ENCODE data around the gene STRN.
"Not testable (repeated sequence)": the region's sequence is repeated elsewhere in the genome, so short reads cannot be mapped to it uniquely, and the experiment has no call there.

Gene STRN

DNA sequence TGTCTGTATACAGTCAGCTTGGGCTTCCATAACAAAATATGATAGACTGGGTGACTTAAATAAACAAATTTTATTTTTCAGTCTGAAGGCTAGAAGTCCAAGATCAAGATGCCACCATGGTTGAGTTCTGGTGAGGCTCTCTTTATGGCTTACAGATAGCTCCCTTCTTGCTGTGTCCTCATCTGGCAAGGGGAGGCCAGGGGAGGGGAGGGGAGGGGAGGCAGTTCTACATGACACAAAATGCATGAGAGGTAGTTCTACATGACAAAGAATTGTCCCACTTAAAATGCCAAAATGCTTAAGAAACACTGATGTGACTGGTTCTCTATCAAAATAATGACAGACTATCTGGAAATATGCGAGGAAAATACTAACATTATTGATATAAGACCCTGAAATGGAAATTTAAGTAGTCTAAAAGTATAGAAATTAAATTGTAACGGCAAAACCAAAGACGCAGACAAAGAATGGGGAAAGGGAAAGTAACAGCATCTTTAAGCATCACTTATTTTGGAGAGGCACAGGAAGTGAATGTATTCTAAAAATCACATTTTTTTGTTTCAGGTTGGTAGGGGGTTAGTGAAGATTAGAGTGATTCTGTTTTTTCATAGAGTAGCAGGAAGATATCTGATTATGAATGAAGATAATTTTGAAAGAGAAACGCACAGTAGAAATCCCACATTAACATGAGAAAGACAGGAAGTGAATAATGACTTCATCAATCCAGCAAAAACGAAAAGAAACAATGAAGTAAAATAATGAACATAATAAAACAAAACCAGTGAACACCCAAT, 131.4 kb downstream of the STRN start:
- no peak for DNase-seq

DNA sequence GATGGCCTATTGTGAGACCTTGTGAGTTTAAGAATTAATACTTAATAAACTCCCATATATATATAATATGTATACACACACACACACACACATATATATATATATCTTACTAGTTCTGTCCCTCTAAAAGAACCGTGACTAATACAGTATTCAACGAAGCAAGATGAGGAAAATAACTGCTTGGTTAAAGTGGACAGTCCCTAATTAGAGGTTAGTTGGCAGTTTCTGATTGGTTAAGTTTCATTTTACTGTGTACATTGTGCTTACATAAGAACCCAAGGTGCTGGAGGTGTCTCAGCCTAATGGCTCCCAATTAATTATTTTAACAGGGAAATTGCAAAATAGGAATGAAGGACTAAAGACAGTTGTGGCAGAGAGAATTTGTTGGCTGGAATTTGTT, 132.1 kb downstream of the STRN start:
- no peak for DNase-seq

DNA sequence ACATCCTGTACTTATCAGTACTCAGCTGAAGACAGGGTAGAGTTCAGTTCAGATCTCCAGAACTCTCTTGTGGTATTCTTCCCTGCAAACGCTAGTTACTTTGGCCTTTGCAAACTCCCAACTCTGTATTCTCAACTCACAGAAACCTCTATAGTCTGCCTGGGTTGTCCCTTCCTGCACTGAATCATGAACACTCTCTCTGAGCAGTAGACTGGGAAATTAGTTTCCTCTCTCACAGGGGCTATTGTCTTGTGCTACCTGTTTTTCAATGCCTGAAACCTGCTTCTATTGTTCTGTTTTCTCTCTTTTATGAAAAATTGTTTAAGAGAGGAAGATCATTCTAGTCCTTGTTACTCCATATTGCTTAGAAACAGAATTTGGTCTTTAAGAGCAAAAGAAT, 135.2 kb downstream of the STRN start:
- DNase-seq = no peak

DNA sequence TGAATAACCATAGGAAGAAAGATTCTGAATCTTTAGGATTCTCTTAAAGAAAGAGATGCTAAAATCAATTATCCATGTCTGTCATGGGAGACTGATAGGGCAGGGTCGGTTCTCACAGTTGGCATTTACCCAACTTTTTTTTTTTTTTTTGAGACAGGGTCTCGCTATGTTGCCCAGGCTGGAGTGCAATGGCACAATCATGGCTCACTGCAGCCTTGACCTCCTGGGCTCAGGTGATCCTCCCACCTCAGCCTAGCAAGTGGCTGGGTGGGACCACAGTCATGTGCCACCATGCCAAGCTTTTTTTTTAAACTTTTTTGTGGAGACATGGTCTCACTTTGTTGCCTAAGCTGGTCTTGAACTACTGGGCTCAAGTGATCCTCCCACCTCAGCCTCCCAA, 141.7 kb downstream of the STRN start:
- DNase-seq = not testable (repeated sequence)

DNA sequence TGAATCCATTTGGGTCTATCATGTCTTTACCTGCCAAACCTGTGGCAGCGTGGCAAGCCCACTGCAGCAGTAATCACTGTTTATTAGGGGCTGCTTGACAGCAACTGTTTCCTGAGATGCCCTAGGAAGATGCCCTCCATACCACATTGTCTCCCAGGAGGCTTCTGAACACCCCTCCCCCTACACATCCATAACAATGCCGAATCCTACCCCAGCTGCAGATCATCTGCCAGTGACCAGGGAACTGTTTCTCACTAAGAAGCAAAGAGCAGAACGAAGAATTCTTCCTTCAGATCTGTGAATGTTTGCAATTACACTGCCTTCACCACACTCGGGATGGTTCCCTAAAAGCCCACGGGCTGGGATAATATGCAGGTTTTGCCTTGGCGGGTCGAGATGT, 142.1 kb downstream of the STRN start:
- no peak for DNase-seq

DNA sequence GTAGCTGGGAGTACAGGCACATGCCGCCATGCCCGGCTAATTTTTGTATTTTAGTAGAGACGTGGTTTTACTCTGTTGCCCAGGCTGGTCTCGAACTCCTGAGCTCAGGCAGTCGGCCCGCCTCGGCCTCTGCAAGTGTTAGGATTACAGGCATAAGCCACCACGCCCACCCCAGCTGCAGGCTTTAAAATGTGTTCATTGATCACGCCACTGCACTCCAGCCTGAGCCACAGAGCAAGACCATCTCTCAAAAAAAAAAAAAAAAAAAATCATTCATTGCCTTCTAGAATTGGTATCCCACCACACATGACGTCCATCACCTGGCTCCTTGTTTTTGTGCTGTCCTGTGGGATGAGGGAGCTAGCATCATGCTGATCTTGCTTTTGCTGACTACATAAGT, 142.5 kb downstream of the STRN start:
- no peak for DNase-seq

DNA sequence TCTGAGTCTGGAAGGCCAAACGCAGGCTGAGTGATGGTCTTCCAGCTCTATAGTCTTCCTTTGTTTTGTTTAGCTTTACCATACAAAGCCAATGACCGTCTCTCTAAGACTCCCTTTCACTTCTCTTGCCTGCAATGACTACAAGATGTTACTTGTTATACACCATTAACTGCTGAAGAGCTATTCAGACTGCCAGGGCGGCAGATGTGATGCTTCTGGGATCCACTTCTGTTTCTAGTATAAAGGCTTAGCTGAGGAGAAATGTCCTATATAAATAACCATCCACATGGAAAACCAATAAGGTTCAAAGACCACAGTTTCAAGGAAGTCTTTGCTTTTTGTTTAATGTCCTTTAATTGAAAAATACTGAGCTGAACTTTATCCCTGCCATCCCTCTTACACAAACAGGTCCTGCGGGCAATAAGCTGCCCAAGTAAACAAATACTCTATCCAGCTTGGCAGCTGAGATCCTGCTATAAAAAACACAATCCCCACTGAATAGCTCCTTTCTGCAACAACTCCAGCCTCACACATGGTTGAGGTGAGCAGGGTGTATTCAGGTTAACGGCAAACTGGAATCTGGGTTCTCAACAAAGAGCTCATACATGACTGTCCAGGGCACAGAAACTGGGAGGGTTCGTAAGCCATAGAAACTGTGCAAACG, 145.3 kb downstream of the STRN start:
- no peak for DNase-seq

DNA sequence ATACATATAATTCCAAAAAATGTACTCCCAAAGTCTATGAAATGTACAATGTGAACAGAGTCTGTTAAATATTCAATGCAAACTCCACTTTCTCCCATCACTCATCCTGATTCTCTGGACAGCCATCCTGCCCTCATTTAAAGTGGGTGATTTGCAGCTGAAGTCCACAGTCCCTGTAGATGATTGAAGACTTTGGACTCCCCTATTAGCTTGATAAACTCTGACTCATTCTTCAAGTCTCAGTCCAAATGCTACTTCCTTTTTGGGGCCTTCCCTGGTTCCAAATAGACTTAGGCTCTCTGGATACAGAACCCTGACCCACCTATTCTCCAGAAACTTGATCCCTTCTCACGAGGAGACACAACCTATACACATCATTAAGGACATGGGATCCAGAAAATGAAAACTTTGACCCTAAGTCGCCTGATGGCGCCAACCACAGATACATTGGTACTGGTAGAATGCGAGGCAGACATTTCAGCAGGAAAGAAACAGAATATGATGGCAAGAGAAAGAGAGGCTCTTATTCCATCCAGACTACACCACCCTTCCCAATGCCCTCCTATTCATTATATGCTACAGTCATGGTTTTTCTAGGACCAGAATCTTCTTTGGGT, 147.1 kb downstream of the STRN start:
- no peak for DNase-seq

DNA sequence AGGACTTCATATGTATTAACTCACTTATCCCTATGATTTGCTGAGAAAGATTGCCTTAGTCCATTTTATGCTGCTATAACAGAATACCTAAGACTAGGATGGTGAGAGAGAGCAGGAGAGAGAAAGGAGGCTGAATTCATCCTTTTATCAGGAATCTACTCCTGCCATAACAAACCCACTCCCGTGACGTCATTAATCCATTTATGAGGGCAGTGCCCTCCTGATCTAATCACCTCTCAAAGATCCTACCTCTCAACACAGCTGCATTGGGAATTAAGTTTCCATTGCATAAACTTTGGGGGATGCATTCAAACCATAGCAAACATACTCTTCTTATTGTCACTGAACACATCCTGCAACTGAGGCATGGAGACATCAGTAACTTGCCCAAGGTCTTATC, 147.8 kb downstream of the STRN start:
- no peak for DNase-seq

DNA sequence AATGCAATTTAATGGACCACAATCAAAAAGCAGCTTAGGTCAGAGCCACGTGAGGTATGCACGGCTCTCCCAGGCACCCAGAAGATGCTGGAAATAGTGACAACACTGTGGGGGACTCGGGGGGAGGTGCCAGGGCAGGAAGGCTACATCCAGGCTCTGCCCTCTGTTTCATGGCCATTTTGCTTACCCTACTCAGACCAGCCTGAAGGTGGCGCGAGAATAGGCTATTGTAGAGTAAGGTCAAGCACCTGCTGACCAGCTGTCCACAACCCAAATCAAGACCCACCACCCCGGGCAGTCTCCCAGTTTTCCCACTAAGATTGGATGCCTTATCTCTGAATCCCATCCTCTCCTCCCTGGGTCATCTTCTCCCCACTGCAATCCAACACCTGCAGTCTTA, 154.1 kb downstream of the STRN start:
- no peak for DNase-seq

DNA sequence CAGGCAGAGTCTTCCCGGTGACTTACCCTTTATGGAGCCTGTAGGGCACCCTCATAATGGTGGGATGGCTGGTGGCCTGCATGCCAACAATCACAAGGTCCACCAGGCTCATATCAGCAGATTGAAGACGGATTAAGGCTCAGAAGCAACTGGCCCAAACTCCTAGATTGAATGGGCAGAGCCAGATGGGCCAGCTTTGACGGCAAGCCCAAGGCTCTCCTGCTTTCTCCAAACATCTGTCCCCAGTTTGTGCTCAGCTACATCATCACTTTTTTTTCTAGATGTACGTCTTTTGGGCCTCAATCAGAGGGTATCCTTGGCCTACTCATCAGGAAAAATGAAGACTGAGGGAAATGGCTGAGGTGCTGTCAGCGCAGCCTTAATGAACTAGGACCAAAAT, 155.3 kb downstream of the STRN start:
- no peak for DNase-seq

DNA sequence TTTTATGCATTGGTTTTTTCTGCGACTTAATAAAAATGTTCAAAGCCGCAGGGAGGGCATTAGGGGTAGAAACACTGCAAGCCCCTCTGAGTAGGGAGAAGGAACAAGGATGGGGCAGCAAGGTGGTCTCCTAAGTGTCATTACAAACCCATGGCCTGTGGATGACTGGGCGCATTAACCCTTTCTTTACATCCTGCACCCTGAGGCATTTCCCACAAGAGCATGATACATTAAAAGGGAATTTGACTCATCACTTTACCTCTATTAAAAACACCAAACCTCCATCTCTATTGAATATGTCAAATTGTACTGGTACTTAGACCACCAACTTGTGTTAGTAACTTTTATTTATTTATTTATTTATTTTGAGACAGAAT, 157.3 kb downstream of the STRN start:
- DNase-seq = no peak

DNA sequence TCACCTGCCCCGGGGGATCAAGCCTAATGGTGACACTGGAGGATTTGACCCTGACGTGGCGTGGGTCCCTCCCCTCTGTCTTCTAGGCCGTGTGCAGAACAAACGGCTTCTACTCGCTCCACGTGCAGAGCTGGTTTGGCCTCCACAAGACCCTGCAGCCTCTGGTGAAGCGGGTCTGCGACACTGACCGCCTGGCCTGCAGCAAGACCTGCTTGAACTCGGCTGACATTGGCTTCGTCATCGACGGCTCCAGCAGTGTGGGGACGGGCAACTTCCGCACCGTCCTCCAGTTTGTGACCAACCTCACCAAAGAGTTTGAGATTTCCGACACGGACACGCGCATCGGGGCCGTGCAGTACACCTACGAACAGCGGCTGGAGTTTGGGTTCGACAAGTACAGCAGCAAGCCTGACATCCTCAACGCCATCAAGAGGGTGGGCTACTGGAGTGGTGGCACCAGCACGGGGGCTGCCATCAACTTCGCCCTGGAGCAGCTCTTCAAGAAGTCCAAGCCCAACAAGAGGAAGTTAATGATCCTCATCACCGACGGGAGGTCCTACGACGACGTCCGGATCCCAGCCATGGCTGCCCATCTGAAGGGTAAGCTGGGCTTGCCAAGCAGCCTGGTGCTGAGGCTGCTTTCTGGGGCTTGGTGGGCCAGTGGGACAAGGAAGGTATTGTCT, 157.8 kb downstream of the STRN start:
- no peak for DNase-seq

DNA sequence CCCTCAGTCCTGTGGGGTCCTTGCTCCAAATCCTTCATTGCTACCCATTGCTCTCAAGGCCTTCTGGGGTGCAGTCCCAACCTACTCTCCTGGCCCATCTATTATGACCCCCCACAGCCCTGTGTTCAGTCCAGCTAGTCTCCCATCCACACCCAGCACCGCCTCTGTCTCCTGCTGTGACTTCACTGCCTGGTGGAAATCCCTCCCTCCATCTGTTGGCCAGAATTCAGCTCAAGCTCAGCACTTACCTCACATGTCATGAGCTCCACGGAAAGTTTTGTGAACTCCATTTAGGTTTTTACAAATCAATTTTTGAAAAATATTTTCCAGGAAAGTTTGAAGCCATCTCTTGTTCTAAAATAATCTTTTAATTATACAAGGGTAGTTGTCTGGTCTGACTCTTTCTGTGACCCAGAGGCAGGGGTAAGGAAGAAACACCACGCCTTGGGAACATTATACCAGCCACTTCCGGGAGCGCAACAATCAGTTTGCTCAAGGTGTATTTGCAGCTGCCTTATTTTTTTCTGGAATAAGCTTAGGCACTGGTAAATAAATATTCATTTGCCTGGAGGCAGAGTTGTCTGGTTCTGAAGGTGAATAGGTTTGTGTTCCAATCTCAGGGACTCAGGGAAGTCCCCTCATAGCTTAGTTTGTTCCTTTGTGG, 159.0 kb downstream of the STRN start:
- no peak for DNase-seq

DNA sequence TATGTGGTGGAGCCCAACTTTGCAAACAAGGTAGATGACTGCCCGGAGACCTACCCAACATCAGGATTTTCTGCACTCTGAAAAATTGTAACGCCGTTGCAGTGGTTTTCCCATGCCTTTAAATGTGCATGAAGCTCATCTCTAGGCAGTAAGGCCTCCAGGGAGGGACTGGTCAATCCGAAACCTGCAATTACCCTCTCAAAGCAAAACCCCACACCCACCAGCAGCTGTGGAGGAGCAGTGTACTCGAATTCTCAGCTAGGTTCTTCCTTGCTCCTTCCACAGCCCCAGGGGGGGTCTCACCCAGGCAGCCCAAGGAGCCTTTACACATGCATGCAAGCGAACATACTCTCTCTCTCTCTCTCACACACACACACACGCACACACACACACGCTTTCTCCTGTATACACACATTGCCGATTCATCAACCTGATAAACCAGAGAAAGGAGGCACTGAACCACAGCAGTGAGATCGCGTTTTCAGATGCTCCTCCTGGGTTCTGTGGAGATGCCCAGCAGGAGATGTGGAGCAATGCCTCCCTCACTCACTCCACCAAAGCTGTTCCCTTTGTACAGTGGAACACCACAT, 160.6 kb downstream of the STRN start:
- no peak for DNase-seq

DNA sequence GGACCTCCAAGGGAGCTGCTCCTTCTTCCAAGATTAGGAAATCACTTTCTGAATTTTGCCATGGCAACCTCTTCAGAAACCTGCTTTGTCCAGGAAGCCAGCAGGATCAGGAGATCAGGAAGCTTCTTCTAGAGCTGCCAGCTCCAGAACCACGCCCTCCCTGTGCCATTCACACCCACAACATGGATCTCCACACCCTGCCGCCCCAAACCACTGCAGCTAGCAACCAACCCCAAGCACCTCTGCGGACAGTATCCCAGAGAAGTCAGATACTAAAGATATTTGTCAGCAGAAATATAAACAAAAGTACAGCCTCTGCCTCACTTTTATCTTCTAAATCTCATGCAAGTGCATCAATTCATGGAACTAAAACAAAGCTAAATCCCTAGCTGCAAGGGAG, 163.4 kb downstream of the STRN start:
- no peak for DNase-seq

DNA sequence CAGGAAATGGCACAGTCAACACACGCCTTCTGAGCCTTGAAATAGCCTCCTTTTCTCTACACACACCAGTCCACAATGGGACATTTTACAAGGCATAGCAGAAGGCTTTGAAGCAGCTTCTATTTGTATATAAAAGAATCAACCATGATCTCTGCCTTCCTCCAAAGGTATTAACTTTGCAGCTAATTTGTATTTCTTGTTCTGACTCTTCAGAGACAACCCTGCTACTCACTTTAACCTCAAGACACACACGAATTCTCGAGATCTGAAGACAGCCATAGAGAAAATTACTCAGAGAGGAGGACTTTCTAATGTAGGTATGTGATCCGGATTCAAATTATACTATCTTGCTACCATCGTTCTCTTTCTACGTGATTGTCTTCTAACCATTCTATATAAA, 165.2 kb downstream of the STRN start:
- DNase-seq = no peak

DNA sequence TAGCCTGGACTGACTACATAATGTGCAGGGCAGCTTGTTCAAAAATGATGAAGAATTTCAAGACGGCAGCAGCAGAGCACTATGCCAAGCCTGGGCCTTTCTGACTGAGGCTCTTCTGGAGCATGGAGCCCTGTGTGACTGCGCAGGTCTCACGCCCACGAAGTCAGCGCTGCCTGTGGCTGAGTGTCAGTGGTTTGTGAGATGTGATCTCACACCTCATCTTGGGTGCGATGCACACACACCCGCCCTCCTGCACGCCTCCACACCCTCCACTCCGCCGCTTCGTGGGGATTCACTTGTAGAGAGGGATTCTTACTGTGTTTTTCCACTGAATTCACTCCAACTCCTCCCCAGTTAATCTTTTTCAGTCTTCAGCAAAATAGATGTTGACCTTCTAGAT, 166.0 kb downstream of the STRN start:
- no peak for DNase-seq

DNA sequence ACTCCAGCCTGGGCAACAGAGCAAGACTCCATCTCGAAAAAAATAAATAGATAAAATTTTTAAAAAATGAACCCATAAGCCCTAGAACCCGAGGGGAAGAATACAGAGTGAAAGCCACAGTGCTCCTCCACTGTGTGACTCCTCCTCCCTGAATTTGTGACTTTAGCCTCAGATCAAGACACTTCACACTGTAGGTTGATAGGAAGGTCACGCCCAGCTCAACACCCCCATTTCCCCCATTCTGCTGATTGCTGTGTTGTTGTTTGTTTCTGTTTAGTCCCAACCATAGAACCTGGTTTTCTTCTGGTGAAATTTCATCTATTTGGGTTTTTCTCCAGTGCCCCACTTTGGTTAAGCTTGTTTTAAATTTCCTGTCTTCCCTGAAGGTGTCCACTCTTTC, 167.6 kb downstream of the STRN start:
- DNase-seq = no peak

DNA sequence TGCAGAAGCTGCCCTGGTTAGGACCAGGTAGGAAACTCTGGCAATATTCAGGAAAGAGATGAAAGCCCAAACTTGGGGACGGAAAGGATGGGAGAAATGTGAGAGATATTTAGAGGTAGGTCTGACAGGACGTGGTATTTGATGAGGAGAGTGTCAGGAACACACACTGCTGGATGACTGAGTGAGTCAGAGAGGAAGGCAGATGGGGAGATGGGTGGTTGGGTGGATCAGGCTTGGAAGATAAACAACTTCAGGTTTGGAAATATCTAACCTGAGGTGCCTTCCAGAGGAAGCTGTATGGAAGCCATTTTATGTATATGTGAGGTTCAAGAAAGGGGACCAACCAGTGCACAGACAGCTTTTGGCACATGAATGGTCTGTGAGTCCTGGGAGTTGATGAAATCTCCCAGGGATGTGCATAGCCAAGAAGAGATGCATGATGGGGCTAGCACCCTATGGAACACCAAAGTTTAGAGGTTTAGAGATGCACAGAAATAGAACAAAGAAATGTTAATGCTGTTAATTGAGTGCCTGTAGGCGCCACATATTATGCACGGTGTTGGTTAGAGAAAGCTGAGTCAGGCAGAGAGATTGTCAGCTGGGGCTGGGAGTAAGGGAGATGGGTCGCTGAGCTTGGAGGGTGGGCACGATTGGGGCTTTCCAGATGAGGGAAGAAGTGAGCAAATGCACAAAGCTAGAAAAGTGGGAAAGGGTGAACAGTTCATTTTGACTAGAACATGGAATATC, 168.8 kb downstream of the STRN start:
- no peak for DNase-seq
